ENCODE data around the gene ORC3. TPM values are rescaled to one million over a fixed set of nuclear protein-coding genes. Genes with fewer than 3 reads are reported as not detected.

The ORC3 gene
- total RNA-seq, 1 experiment from 2014 or later, result 52.9 TPM

GRCh38 chr6:87618531-87618930, 28.6 kb downstream of the ORC3 start:
- Mint-ChIP-seq H3K27ac (peak overlapping the region in 1 of 3 experiments; percentile 14; a peak in 1 of 7 replicates), H3K36me3 (ENCODE audit: insufficient read depth in 1 of 3, low read depth in 3 of 3) (peaks cover 24 to 51% (median 49%) of the 10 kb centered on the region in 3 experiments), H3K9me3 (no peaks in the 10 kb centered on the region), H3K4me3 (no peak overlapping the region), H3K4me1 (peaks cover 6% of the 10 kb centered on the region in 2 experiments; a peak in 3 of 4 replicates), H3K27me3 (ENCODE audit: low read depth) (no peaks in the 10 kb centered on the region)
- no peaks in the 10 kb centered on the region for H4K20me1 ChIP-seq (ENCODE audit: control insufficient read depth, insufficient read depth, insufficient read length)
- no peak overlapping the region for H4K8ac ChIP-seq (replicated peaks; ENCODE audit: insufficient read length, low read depth, low read length)
- H3T11ph ChIP-seq (ENCODE audit: low read length), result no peak overlapping the region
- H3K9me3 ChIP-seq (ENCODE audit: control insufficient read depth, low read depth, low read length), result no peaks in the 10 kb centered on the region
- no peaks in the 10 kb centered on the region for H3K23me2 ChIP-seq (ENCODE audit: insufficient read length, low read depth, low read length, poor library complexity, severe bottlenecking)
- no CpG with 5 or more reads among the region's 3 CpGs for WGBS (ENCODE audit: extremely low coverage, insufficient read length, low lambda C conversion rate)
- H3K79me2 ChIP-seq (ENCODE audit: insufficient read depth, low read length), result no peaks in the 10 kb centered on the region
- no peak overlapping the region for H2BK120ac ChIP-seq (ENCODE audit: low read depth, low read length, poor library complexity, severe bottlenecking)
- H2AK5ac ChIP-seq (ENCODE audit: insufficient read length, low read length), result no peak overlapping the region
- TF ChIP-seq CTCF (conservative IDR thresholded peaks at IDR 0.05), result no peak
- no peak overlapping the region for H3K23ac ChIP-seq (ENCODE audit: insufficient read length, low read depth, low read length)
- DNase-seq, result no peak
- H3K27me3 ChIP-seq (ENCODE audit: insufficient read depth, low read length), result no peaks in the 10 kb centered on the region
- no peaks in the 10 kb centered on the region for H3K79me1 ChIP-seq (ENCODE audit: insufficient read depth, low read depth, low read length, poor library complexity, severe bottlenecking)
- H3K4me1 ChIP-seq (ENCODE audit: insufficient read depth, low read length), result no peaks in the 10 kb centered on the region
- no peak overlapping the region for H2BK15ac ChIP-seq (ENCODE audit: low read depth, low read length)
- H2BK5ac ChIP-seq (ENCODE audit: insufficient read length, low read length), result no peak overlapping the region
- no peak overlapping the region for H3K18ac ChIP-seq (ENCODE audit: insufficient read length, low read depth, low read length)
- no peak overlapping the region for H2BK20ac ChIP-seq (ENCODE audit: low read depth, low read length, poor library complexity, severe bottlenecking)
- no peak overlapping the region for H3K4ac ChIP-seq (ENCODE audit: low read depth, low read length)
- H2AFZ ChIP-seq (ENCODE audit: low read length), result no peak overlapping the region
- H3K27ac ChIP-seq (ENCODE audit: insufficient read length, low read depth, low read length), result no peak overlapping the region
- H2BK12ac ChIP-seq (ENCODE audit: insufficient read length, low read depth, low read length), result no peak overlapping the region
- no peak overlapping the region for H4K91ac ChIP-seq (ENCODE audit: insufficient read length, low read depth, low read length)
- no peak overlapping the region for H3K9ac ChIP-seq (ENCODE audit: extremely low read depth, insufficient read length, low read length)
- H3K56ac ChIP-seq (ENCODE audit: insufficient read length, low read depth, low read length), result no peak overlapping the region
- H3K14ac ChIP-seq (ENCODE audit: insufficient read depth, low read length), result no peak overlapping the region
- no peak overlapping the region for H3K4me2 ChIP-seq (ENCODE audit: insufficient read depth, insufficient read length, low read length)
- no peak overlapping the region for H4K5ac ChIP-seq (ENCODE audit: insufficient read length, low read depth, low read length)
